Panc1 (cell line): ENCODE measurements around the gene MTMR4. TPM values are rescaled to one million over a fixed set of nuclear protein-coding genes. Genes with fewer than 3 reads are reported as not detected.

Experiments used
- ATAC-seq: fragments of 200-7000 bp; cut with Tn5 transposase; 2 replicates; pipeline ENCODE4 v1.9.1; 2020; ENCODE audit warnings: mild to moderate bottlenecking, moderate library complexity
- BruUV-seq: library from RNA; stranded (reverse); fragments of 400-500 nt; replicated peaks from 2 replicates; lab custom pipeline; 2021; lab: Mats Ljungman, UMichigan
- CTCF ChIA-PET: fragments of 300-600 bp; sonication (Branson Sonifier 250); formaldehyde crosslinking; loops from one replicate; lab custom pipeline; 2022; ENCODE audit warnings: antibody characterized with exemption; lab: Charles Lee
- POLR2A ChIA-PET: fragments of 300-600 bp; sonication (Branson Sonifier 250); formaldehyde crosslinking; loops from one replicate; lab custom pipeline; 2022; ENCODE audit warnings: antibody characterized with exemption; lab: Charles Lee
- DNase-seq: peaks from one replicate; pipeline ENCODE4 v3.0.0-alpha.2; 2010; ENCODE audit warnings: low read depth, low spot score
- H3K27ac ChIP-seq: 2 replicates; pipeline ENCODE4 v1.5.1; 2011; ENCODE audit warnings: mild to moderate bottlenecking, low read length, inconsistent platforms
- H3K27me3 ChIP-seq: fragments of 200-500 bp; sonication (Bioruptor generic); 2 replicates; pipeline ENCODE4 v1.6.0; 2014; ENCODE audit warnings: low read length, inconsistent platforms; ENCODE audit not compliant: control insufficient read depth, insufficient read depth
- H3K36me3 ChIP-seq: fragments of 200-500 bp; sonication (Bioruptor generic); 2 replicates; pipeline ENCODE4 v1.5.1; 2014; ENCODE audit warnings: inconsistent platforms, mild to moderate bottlenecking, low read length, moderate library complexity; ENCODE audit not compliant: control insufficient read depth, insufficient read depth
- H3K4me1 ChIP-seq: 2 replicates; pipeline ENCODE4 v1.5.1; 2011; ENCODE audit warnings: inconsistent platforms, mild to moderate bottlenecking, low read length, moderate library complexity; ENCODE audit not compliant: control insufficient read depth, insufficient read depth
- H3K4me3 ChIP-seq, 2 experiments: 2 replicates each; pipeline ENCODE4 v1.5.1; 2011 to 2012; ENCODE audit warnings: low read depth in 2 of 2, low read length in 2 of 2, mild to moderate bottlenecking in 2 of 2, inconsistent platforms in 1 of 2, moderate library complexity in 1 of 2
- H3K9me3 ChIP-seq: fragments of 200-500 bp; sonication (Bioruptor generic); 2 replicates; pipeline ENCODE4 v1.5.1; 2014; ENCODE audit warnings: low read depth, mild to moderate bottlenecking, inconsistent platforms, low read length, moderate library complexity; ENCODE audit not compliant: control insufficient read depth, insufficient read depth
- CTCF ChIP-seq: fragments of 450-650 bp; IDR thresholded peaks from 2 replicates; pipeline ENCODE4 v1.5.1; 2017; ENCODE audit warnings: mild to moderate bottlenecking
- POLR2AphosphoS5 ChIP-seq: IDR thresholded peaks from 2 replicates; pipeline ENCODE4 v1.6.1; 2012; ENCODE audit warnings: mild to moderate bottlenecking, low read depth, low read length, moderate library complexity
- REST ChIP-seq, 2 experiments: IDR thresholded peaks; 2 replicates each; pipeline ENCODE4 v1.6.1; 2011 to 2012; ENCODE audit warnings: low read depth in 2 of 2, control low read depth in 1 of 2, low read length in 1 of 2, mild to moderate bottlenecking in 1 of 2, moderate library complexity in 1 of 2; ENCODE audit not compliant: insufficient read depth in 1 of 2
- SIN3A ChIP-seq: IDR thresholded peaks from 2 replicates; pipeline ENCODE4 v1.6.1; 2012; ENCODE audit warnings: low read depth, mild to moderate bottlenecking, low read length, moderate library complexity, borderline replicate concordance; ENCODE audit not compliant: insufficient read depth
- TCF7L2 ChIP-seq: IDR thresholded peaks from 2 replicates; pipeline ENCODE4 v1.6.1; 2011; ENCODE audit warnings: mild to moderate bottlenecking, low read depth, low read length, inconsistent platforms
- in situ Hi-C: cut with HindIII; loops from 2 replicates; pipeline ENCODE4 v1.10.0; 2016; ENCODE audit warnings: low sequenced_read_pairs, low pct_unique_long_range_greater_than_20kb
- intact Hi-C: fragments of 100-400 bp; cut with micrococcal nuclease; formaldehyde crosslinking; loops from one replicate; pipeline ENCODE4 v1.10.0; 2022; ENCODE audit not compliant: unreplicated experiment
- total RNA-seq: library from RNA; stranded (reverse); gene quantifications from one replicate; pipeline ENCODE4 v1.2.1, GENCODE V29; 2021; ENCODE audit not compliant: unreplicated experiment

Gene MTMR4
- total RNA-seq, 1 experiment from 2014 or later: 20.8 TPM

GRCh38 chr17:58517928-58518609 lies 3.6 kb upstream of the MTMR4 start:
- TF ChIP-seq SIN3A (peak; percentile 55; the same call in 1 of the 2 replicates), REST (IDR thresholded peaks at IDR 0.05; ENCODE audit: insufficient read depth in 1 of 2, low read depth in 2 of 2, low read length in 1 of 2) (no peak)
- peak overlapping the region; percentile 87 to 95 for H3K4me3 ChIP-seq
- in situ Hi-C loops (no loop called here), intact Hi-C loops (loop anchor here (10.0 kb wide), 1 partner anchor 117 kb away; no protein-coding TSS in a partner anchor)
- DNase-seq (peak; percentile 93), ATAC-seq (peak; percentile 90)
- BruUV-seq: no TSS peak
- H3K27ac ChIP-seq: peak overlapping the region; percentile 82
- no peaks in the 10 kb centered on the region for H3K27me3 ChIP-seq
- H3K36me3 ChIP-seq: no peaks in the 10 kb centered on the region; the same call in 1 of the 2 replicates
- POLR2A ChIA-PET: interaction anchor here (1.0 to 1.3 kb wide), 3 partner anchors 113 to 174 kb away, joined by 4 to 6 read pairs (median 4); partner anchors contain the start of genes RAD51C and TEX14
- no peaks in the 10 kb centered on the region for H3K9me3 ChIP-seq
- H3K4me1 ChIP-seq: peaks cover 9% of the 10 kb centered on the region; the same call in 1 of the 2 replicates
- CTCF ChIA-PET: interaction anchor here (0.6 kb wide), 1 partner anchor 418 kb away, joined by 3 read pairs; no protein-coding TSS in a partner anchor

- Histone ChIP-seq H3K27ac (peak overlapping the region; percentile 71), H3K4me3 (peak overlapping the region; percentile 87 to 95), H3K36me3 (no peaks in the 10 kb centered on the region; the same call in 1 of the 2 replicates), H3K9me3 (no peaks in the 10 kb centered on the region), H3K4me1 (peaks cover 9% of the 10 kb centered on the region; the same call in 1 of the 2 replicates), H3K27me3 (no peaks in the 10 kb centered on the region)
- TF ChIP-seq TCF7L2 (no peak), SIN3A (no peak), POLR2AphosphoS5 (no peak), CTCF (no peak), REST (IDR thresholded peaks at IDR 0.05; ENCODE audit: insufficient read depth in 1 of 2, low read depth in 2 of 2, low read length in 1 of 2) (no peak)
- in situ Hi-C loops (no loop called here), intact Hi-C loops (loop anchor here (10.0 kb wide), 1 partner anchor 117 kb away; no protein-coding TSS in a partner anchor)
- POLR2A ChIA-PET: interaction anchor here (0.5 kb wide), 1 partner anchor 114 kb away, joined by 7 read pairs; no protein-coding TSS in a partner anchor
- ATAC-seq (peak; percentile 25; the same call in 1 of the 2 replicates), DNase-seq (no peak)
- no TSS peak for BruUV-seq
- CTCF ChIA-PET: no interaction called here
These were observed 3.0 kb upstream of the MTMR4 start for GRCh38 chr17:58517378-58517927.
